GM12892 (cell line): ENCODE results near the gene ADGRL2.

Experiments used
- POLR2A ChIP-seq: IDR thresholded peaks from 2 replicates; pipeline ENCODE4 v1.6.1; 2011; ENCODE audit warnings: low read depth, low read length, control low read depth
- POLR2AphosphoS5 ChIP-seq: IDR thresholded peaks from 2 replicates; pipeline ENCODE4 v1.6.1; 2011; ENCODE audit warnings: low read depth, low read length, control low read depth

DNA sequence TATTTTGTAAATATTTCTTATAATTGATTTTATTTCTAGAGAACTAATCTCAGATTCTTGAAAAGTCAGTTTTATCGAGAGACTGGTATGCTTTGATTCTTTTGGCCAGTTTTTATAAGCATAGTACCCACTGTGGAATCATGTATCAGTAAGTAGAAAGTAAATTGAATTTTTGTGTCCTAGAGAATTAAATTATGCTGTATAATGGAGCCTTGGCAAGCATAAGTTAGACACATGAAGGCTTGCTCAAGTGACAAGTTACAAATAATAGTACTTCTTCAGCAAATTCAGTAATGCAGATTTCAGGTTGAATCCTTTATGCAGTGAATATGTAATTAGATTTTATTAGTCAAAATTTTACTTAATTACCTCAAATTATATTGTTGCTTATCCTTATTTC, 40.1 kb downstream of the ADGRL2 start:
- TF ChIP-seq POLR2A, result no peak
- TF ChIP-seq POLR2AphosphoS5, result no peak
